KOPT-K1 (cell line): ENCODE measurements around the gene LYPD4.
"Not testable (repeated sequence)": the region's sequence is repeated elsewhere in the genome, so short reads cannot be mapped to it uniquely, and the experiment has no call there.

ENCODE experiments used
- H3K27ac ChIP-seq: fragments of 200-600 bp; sonication (generic); 2 replicates; pipeline ENCODE4 v1.5.1; 2016; ENCODE audit warnings: antibody characterized with exemption, mild to moderate bottlenecking, low read depth, low read length; ENCODE audit not compliant: poor library complexity, severe bottlenecking
- H3K36me3 ChIP-seq: fragments of 200-600 bp; sonication (generic); 2 replicates; pipeline ENCODE4 v1.5.1; 2017; ENCODE audit warnings: antibody characterized with exemption, mild to moderate bottlenecking, low read length, moderate library complexity; ENCODE audit not compliant: insufficient read depth
- H3K9me3 ChIP-seq: fragments of 200-600 bp; sonication (generic); 2 replicates; pipeline ENCODE4 v1.5.1; 2017; ENCODE audit warnings: antibody characterized with exemption, low read length, mild to moderate bottlenecking; ENCODE audit not compliant: insufficient read depth, poor library complexity, severe bottlenecking

Gene LYPD4

DNA sequence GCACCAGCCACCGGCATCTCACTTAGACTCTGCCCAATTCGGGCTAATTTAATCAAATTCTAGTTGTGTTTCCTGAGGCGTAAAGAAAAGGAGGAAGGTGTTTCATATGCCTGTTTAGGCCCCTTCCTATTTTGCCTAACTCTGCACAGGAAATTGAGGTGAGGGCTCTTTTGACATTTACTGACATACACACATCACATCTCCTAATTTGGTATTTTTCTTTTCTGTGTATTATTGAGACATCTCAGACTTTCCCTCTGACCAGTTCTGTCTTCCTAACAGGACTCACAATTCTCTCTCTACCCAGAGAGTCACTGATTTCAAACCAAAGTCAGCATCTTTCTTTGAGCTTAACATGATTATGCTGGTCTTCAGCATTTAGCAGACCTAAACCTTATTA lies 40.1 kb downstream of the LYPD4 start:
- H3K27ac ChIP-seq = no peak overlapping the region

GRCh38 chr19:41802770-41803169 lies 41.7 kb downstream of the LYPD4 start:
- H3K27ac ChIP-seq = no peak overlapping the region
- peaks cover 10% of the 10 kb centered on the region for H3K9me3 ChIP-seq
- H3K36me3 ChIP-seq = no peaks in the 10 kb centered on the region

More for the DNA sequence above, 40.1 kb downstream of the LYPD4 start:
- Histone ChIP-seq H3K9me3 (peaks cover 10% of the 10 kb centered on the region), H3K36me3 (no peaks in the 10 kb centered on the region)

- H3K9me3 ChIP-seq = peaks cover 10% of the 10 kb centered on the region
- H3K27ac ChIP-seq = no peak overlapping the region
Observed at GRCh38 chr19:41801792-41802211, 42.7 kb downstream of the LYPD4 start.

DNA sequence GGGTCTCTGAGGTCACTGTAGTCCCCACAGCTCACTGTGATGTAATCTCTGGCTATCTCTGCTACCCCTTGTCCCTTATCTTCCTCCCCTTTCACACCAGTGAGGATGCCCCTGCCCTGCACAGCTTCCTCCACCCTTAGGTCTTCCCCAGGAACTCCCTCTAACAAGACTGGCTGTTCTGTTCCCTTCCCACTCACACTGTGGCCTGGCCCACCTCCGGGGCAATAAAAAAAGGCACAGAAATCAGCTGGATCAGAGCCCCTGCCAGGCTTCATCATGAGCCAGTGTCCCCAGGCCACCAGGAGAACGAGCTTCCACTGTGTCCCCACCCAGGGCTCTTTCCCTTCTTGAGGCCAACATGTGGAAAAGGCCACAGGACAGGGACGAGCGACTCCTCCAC lies 43.5 kb downstream of the LYPD4 start:
- Histone ChIP-seq H3K36me3 (no peaks in the 10 kb centered on the region), H3K27ac (no peak overlapping the region), H3K9me3 (peaks cover 10% of the 10 kb centered on the region)

More at GRCh38 chr19:41801792-41802211, 42.7 kb downstream of the LYPD4 start:
- no peaks in the 10 kb centered on the region for H3K36me3 ChIP-seq

- Histone ChIP-seq H3K9me3 (peaks cover 10% of the 10 kb centered on the region), H3K27ac (no peak overlapping the region), H3K36me3 (no peaks in the 10 kb centered on the region)
Observed at GRCh38 chr19:41799444-41800000, 45.0 kb downstream of the LYPD4 start.

GRCh38 chr19:41796901-41797300 lies 47.6 kb downstream of the LYPD4 start:
- Histone ChIP-seq H3K9me3 (peaks cover 8% of the 10 kb centered on the region), H3K27ac (no peak overlapping the region), H3K36me3 (no peaks in the 10 kb centered on the region)

- Histone ChIP-seq H3K9me3 (peaks cover 3% of the 10 kb centered on the region), H3K27ac (no peak within 1 kb of the TSS), H3K36me3 (no peaks in the 10 kb centered on the region)
Observed at GRCh38 chr19:41796362-41796761, 48.1 kb downstream of the LYPD4 start, which contains the start of gene CEACAM3. Gene CEACAM3 (plus strand): TSS chr19:41796587. CDS start chr19:41796678, 91 bp downstream.

DNA sequence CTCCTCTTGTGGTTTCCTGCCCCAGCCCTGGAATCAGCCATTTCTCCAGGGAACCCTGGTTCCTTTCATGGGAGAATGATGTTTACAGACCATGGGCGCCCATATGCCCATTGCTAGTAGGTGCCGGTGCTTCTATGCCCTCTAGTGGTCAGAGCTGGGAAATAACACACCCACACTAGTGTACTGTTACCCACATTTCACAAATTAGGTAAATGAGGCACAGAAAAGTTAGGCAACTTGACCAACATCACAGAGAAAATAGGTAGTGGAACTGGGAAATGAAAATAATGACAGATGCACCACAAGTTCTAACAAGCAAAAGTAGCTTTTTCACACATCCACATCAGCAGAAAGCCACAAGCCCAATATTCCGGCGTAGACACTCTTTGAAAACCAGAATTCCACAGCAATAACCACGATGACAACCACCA lies 49.4 kb downstream of the LYPD4 start:
- H3K27ac ChIP-seq = no peak overlapping the region
- no peaks in the 10 kb centered on the region for H3K36me3 ChIP-seq
- no peaks in the 10 kb centered on the region for H3K9me3 ChIP-seq

- H3K9me3 ChIP-seq = no peaks in the 10 kb centered on the region
- no peak overlapping the region for H3K27ac ChIP-seq
- no peaks in the 10 kb centered on the region for H3K36me3 ChIP-seq
Observed at GRCh38 chr19:41793414-41793727, 51.1 kb downstream of the LYPD4 start.

GRCh38 chr19:41792513-41793413 lies 51.7 kb downstream of the LYPD4 start:
- H3K27ac ChIP-seq = no peak overlapping the region
- no peaks in the 10 kb centered on the region for H3K36me3 ChIP-seq
- H3K9me3 ChIP-seq = no peaks in the 10 kb centered on the region

- not testable (repeated sequence) for H3K27ac ChIP-seq, H3K9me3 ChIP-seq, H3K36me3 ChIP-seq
Observed at GRCh38 chr19:41789053-41789452, 55.4 kb downstream of the LYPD4 start.

GRCh38 chr19:41788518-41788917 lies 56.0 kb downstream of the LYPD4 start:
- H3K36me3 ChIP-seq, H3K27ac ChIP-seq, H3K9me3 ChIP-seq: not testable (repeated sequence)
